ENCODE data around the gene KBTBD13.
"Not testable (repeated sequence)": the region's sequence is repeated elsewhere in the genome, so short reads cannot be mapped to it uniquely, and the experiment has no call there.

KBTBD13 gene

DNA sequence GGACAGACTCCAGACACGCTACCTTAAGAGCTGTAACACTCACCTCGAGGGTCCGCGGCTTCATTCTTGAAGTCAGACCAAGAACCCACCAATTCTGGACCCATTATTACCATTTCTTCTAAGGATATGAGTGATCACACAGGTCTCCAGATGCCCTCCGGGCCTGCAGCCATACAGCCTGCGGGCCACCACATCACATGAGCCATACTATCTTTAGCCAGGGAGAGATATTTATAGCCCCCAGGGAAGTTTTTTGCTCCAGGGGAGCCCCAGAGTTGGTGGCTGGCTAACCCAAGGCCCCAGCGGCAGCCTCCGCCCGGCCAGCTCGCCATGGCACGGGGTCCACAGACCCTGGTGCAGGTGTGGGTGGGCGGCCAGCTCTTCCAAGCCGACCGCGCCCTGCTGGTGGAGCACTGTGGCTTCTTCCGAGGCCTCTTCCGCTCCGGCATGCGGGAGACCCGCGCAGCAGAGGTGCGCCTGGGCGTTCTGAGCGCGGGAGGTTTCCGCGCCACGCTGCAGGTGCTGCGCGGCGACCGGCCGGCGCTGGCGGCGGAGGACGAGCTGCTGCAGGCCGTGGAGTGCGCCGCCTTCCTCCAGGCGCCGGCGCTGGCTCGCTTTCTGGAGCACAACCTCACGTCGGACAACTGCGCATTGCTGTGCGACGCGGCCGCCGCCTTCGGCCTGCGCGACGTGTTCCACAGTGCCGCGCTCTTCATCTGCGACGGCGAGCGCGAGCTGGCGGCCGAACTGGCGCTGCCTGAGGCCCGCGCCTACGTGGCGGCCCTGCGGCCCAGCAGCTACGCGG, at the start of gene KBTBD13:
TSS of gene KBTBD13 (plus strand) at position 261 of the 805 bp plus-strand sequence. CDS start at position 331, 70 bp downstream.
- in situ Hi-C loops (cut with HindIII; ENCODE audit: low pct_ligation_motif_present, low pct_unique_long_range_greater_than_20kb, low sequenced_read_pairs): no loop called here
- no peak for DNase-seq

DNA sequence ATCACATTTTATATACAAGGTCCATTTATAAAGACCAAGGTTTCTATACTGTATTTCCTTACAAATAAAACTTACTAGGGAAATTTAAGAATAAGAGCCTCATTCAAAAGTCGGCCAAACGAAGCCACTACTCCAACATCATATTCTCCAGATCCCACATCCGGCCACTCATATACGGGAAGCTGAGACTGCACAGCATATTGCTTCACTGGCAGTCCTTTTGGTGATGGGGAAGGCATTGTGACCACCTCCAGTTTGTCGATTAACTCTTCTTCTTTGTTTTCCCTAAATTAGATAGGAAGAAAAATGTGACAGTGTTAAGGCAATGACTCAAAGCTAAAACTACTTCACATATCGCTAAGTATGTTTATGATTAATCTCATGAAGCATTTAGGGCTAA, 49.8 kb upstream of the KBTBD13 start:
- peak; percentile 35 for DNase-seq
- in situ Hi-C loops (cut with HindIII; ENCODE audit: low pct_ligation_motif_present, low pct_unique_long_range_greater_than_20kb, low sequenced_read_pairs): no loop called here

DNA sequence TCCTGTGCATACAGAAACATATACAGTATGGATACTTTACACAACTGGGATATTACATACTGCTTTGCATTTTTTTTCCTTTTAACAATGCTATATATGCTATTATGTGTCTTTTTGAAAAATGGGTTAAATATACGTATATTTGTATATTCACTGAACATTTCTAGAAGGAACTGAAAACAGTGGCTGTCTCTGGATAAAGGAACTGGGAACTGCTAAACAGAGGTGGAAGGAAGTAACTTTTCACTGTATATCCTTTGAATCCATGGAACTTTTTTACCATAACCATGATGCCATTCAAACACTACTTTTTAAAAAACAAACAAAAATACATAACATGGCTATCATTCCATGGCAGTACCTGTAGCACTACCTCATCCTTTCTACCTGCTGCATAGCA, 49.0 kb upstream of the KBTBD13 start:
- in situ Hi-C loops (cut with HindIII; ENCODE audit: low pct_ligation_motif_present, low pct_unique_long_range_greater_than_20kb, low sequenced_read_pairs): no loop called here
- no peak for DNase-seq

DNA sequence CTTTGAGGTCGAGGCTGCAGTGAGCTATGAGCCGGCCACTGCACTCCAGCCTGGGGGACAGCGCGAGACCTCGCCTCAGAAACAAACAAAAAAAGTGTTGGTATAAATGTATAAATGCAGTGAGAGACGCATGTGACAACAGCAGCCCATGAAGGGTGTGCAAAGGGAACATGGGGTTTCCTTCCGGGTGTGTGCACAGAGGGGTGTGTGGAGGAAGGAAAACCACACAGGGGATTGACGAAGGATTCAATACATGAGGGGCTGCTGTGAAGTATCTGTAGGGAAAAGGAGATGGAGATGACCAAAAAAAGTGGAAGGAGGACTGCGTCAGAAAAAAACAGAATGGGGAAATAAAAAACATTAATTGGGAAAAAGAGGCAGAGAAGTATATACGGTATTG, 48.2 kb upstream of the KBTBD13 start:
- no peak for DNase-seq
- in situ Hi-C loops (cut with HindIII; ENCODE audit: low pct_ligation_motif_present, low pct_unique_long_range_greater_than_20kb, low sequenced_read_pairs): no loop called here

DNA sequence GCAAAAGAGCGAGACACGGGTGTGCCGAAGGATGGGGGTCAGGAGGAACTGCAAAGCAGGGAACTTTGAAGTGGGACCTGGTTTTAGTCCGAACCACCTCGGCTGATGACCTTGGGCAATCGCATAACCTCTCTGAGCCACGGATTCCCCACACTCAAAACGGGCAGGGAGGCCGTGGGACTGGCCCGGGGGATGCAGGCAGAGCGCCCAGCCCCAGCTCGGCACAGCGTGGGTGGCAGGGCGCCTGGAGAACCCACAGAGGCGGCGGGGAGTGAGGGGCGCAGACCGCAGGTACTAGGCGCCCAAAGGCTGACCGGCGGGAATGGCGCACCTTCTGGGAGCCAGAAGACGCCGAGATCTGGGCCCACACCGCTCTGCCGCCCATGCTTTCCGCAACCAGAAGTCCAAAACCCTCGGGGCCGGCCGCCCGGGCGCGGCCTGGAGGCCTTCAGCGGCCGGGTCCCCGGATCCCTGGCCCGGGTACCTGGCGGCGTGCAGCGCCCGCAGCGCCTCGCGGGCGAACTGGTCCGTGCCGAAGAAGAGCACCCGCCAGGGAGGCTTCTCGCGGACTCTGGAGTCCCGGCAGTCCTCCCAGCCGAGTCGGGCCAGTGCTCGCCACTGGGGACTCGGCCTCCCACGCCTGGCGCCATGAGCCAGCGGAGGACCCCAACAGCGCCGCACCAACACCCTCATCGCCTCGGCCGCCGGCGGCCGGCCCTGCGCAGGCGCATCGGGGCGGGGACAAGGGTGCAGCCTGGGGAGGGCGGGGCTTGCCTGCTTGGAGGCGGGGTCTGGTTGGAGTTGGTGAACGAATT, 47.4 kb upstream of the KBTBD13 start, which contains the start of gene MTFMT:
TSS of gene MTFMT (minus strand) at position 719 of the 815 bp plus-strand sequence. CDS start at position 693, 26 bp downstream.
- peak; percentile 77 for DNase-seq
- in situ Hi-C loops (cut with HindIII; ENCODE audit: low pct_ligation_motif_present, low pct_unique_long_range_greater_than_20kb, low sequenced_read_pairs): no loop called here

DNA sequence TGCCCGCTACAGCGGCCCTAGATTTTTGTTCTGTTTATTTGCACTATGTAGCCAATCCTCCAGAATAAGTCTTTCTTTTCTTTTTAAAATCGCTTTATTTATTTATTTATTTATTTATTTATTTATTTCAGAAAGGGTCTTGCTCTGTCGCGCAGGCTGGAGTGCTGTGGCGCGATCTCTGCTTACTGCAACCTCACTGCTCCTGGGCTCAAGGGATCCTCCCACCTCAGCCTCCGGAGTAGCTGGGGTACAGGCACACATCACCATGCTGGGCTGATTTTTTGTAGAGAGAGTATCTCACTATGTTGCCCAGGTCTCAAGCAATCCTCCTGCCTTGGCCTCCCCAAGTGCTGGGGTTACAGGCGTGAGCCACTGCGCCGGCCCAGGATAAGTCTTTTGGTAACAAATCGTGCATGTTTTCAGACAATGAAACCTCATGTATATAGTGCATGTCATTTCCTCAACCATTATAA, 46.8 kb upstream of the KBTBD13 start:
- DNase-seq: no peak
- in situ Hi-C loops (cut with HindIII; ENCODE audit: low pct_ligation_motif_present, low pct_unique_long_range_greater_than_20kb, low sequenced_read_pairs): no loop called here

DNA sequence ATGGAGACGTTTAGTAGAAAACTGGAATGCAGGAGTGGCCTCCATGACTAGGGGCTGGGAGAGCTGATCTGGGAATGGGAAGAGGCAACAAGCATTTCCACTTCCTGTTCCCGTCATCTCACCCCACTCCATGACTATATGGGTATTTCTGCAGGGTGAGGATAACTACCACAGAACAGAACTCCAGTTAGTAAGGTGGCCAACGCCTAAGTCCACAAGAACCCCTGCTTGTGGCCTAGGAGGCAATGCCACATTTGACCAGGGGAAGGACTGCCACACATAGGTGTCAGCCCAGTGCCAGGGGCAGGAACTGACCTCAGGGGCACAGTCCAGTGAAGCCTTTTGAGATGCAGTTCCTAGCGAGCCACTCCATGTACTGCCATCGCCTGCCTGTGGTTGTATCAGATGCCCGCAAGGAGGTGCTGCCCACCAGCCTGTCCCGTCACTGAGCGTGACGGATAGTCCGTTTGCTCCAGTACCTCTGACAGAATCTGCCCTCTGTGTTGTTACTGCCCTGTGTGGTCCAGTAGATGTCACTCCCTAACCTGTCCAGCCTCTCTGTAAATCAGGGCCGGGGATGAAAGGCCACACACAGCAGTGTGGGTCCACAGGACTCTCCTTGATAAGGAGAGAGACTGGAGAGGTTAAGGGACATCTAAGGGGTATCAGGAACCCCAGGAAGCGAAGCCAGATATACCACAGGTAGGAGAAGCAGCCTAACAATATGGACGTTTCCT, 43.6 kb upstream of the KBTBD13 start:
- in situ Hi-C loops (cut with HindIII; ENCODE audit: low pct_ligation_motif_present, low pct_unique_long_range_greater_than_20kb, low sequenced_read_pairs): no loop called here
- DNase-seq: peak; percentile 86

DNA sequence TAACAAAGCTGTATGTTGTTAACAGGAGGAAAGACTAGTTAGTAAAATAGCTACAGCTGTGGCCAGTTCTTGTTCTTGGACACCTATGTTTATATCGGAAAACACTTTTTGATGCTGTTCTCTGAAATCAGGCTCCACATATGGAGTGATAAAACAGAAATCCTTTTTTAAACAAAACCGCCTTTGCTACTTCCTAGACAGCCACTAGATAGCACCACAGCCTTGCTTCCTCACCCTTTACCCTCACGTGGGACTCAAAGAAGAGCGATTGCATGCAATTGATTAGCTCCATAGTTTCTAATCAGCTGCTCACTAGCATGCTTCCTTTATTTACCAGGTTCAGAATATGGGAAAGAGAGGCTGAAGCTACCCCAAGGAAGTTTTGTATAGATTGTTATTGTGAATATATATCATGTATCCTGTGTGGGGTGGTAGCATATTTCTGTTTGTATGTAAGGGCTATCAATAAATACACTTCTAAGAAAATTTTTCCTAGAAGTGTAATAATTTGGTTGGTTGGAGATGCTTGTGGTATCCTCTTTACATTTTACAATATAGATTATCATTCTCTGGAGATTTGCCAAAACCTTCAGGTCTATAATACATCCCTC, 42.8 kb upstream of the KBTBD13 start:
- DNase-seq: peak; percentile 58
- in situ Hi-C loops (cut with HindIII; ENCODE audit: low pct_ligation_motif_present, low pct_unique_long_range_greater_than_20kb, low sequenced_read_pairs): no loop called here

DNA sequence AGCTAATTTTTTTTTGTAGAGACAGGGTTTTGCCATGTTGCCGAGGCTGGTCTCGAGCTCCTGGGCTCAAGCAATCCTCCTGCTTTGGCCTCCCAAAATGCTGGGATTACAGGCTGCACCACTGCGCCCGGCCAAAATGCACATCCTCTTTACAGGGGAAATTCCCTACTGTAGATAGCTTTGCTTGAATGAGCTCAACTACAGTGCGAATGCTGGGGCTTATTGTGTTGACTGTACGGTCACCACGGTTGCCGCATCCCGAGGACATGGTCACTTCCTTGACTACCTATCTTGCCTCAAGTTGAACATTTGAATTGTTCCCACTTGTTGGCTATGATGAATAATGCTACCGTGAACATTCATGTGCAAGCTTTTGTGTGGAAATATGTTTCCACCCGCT, 41.8 kb upstream of the KBTBD13 start:
- in situ Hi-C loops (cut with HindIII; ENCODE audit: low pct_ligation_motif_present, low pct_unique_long_range_greater_than_20kb, low sequenced_read_pairs): no loop called here
- DNase-seq: no peak

DNA sequence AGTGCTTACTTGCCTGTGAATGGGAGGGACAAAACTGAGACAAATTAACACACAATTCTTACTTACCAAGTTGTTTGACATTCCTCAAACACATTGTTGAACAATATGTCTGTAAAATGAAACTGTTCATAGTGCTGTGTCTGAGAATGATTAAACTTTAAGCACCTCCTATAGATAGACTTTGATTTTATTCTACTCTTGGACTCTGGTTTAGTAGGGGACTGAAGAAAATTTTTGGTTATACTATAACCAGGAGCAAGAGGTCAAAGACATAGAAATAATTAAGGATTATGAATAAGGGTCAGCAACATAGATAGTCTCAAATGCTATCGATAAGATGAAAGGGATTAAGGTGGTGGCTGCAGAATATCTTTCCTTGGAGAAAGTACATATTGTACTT, 39.2 kb upstream of the KBTBD13 start:
- in situ Hi-C loops (cut with HindIII; ENCODE audit: low pct_ligation_motif_present, low pct_unique_long_range_greater_than_20kb, low sequenced_read_pairs): no loop called here
- DNase-seq: no peak

DNA sequence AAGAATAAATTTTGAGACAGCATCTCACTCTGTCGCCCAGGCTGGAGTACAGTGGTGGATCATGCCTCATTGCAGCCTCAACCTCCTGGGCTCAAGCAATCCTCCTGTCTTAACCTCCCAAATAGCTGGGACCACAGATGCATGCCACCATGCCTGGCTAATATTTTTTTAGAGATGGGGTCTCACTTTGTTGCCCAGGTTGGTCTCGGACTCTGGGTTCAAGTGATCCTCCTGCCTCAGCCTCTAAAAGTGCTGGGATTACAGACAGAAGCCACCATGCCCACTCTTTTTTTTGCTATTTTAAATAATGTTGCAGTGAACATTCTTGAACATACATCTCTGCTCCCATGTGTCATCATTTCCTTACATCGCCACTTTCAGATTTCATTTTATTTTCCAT, 38.1 kb upstream of the KBTBD13 start:
- DNase-seq: no peak
- in situ Hi-C loops (cut with HindIII; ENCODE audit: low pct_ligation_motif_present, low pct_unique_long_range_greater_than_20kb, low sequenced_read_pairs): no loop called here

DNA sequence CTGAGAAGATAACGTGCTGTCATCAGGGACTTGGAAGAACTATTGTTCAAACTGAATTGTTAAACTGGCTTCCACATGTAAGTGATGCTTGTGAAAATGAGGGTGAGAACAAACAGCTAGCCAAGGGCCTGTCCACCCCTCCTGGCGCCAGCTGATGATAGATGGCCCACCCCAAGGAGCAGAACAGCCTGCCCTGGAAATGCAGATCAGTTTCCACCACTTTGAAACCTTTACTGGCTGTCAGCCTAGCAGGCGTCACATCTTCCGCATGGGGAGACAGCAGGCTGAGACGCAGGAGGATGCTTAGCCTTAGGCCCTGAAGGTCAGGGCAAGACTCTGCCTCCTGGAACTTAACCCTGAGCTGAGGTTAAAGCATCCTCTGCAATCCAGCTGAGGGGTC, 37.7 kb upstream of the KBTBD13 start:
- no peak for DNase-seq
- in situ Hi-C loops (cut with HindIII; ENCODE audit: low pct_ligation_motif_present, low pct_unique_long_range_greater_than_20kb, low sequenced_read_pairs): no loop called here

DNA sequence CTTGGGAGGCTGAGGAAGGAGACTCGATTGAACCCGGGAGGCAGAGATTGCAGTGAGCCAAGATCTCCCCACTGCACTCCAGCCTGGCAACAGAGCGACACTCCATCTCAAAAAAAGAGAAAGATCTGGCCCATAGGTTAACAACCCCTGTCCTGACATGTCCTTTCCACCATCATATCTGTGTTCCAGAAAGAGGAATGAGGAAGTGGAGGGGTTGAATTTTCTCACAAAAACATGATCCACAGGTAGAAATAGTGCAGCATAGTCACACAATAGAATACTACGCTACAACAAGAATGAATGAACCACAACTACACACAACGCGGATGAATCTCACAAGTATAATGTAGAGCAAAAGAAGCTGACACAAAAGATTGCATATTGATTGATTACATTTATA, 36.1 kb upstream of the KBTBD13 start:
- in situ Hi-C loops (cut with HindIII; ENCODE audit: low pct_ligation_motif_present, low pct_unique_long_range_greater_than_20kb, low sequenced_read_pairs): no loop called here
- DNase-seq: no peak

DNA sequence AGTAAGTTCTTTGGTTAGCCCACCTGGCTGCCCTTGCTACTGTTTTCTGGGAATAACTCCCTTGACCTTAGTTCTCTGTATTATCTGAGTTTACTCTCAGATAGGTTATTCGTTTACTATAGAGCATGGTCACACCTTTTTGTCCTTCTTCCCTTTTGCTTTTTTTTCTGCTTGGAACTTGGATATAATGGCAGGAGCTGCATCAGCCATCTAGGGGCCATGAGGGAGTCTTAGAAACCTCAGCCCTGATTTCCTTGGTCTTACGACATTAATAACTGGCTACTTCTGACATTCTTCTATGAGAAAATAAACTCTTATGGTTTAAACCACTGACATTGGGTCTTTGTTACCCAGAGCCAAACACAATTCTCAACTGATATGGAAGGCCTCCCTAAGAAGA, 34.8 kb upstream of the KBTBD13 start:
- no peak for DNase-seq
- in situ Hi-C loops (cut with HindIII; ENCODE audit: low pct_ligation_motif_present, low pct_unique_long_range_greater_than_20kb, low sequenced_read_pairs): no loop called here

DNA sequence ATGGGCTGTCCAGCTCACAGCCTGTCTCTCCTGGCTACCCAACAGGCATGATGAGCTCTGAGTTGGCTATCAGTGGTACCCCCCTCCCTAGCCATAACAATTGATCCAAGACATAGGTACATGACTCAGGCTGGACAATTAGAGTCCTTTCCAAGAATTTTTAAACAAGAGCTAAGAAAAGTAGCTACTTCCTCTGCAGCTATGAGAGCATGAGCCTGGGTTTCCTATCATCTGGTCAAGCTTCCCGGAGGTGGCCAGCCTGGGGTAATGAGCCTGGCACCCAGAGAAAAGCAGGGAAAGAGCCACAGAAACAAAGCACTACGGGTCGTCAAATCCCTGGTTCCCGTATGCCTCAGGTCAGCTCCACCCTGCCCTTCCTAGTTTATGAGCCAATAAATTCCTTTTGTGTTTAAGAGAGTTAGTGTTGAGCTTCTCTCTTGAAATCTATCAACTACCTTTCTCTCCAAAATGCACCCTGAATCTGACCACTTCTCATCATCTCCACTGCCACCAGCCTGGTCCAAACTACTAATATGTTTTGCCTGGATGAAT, 33.7 kb upstream of the KBTBD13 start:
- in situ Hi-C loops (cut with HindIII; ENCODE audit: low pct_ligation_motif_present, low pct_unique_long_range_greater_than_20kb, low sequenced_read_pairs): no loop called here
- DNase-seq: no peak

DNA sequence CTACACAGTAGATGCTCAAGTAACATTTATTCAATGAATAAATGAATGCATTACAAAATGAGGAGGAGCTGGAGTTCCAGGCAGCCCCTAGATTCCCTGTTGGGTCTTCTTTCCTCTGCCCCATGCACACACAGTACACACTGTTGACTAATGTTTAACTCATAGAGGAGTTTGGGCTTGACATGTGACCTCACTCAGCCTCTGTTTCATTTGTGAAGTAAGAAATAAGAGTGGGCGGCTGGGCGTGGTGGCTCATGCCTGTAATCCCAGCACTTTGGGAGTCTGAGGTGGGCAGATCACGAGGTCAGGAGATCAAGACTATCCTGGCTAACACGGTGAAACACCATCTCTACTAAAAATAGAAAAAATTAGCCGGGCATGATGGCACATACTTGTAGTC, 32.3 kb upstream of the KBTBD13 start:
- in situ Hi-C loops (cut with HindIII; ENCODE audit: low pct_ligation_motif_present, low pct_unique_long_range_greater_than_20kb, low sequenced_read_pairs): not testable (repeated sequence)
- peak; percentile 52 for DNase-seq

DNA sequence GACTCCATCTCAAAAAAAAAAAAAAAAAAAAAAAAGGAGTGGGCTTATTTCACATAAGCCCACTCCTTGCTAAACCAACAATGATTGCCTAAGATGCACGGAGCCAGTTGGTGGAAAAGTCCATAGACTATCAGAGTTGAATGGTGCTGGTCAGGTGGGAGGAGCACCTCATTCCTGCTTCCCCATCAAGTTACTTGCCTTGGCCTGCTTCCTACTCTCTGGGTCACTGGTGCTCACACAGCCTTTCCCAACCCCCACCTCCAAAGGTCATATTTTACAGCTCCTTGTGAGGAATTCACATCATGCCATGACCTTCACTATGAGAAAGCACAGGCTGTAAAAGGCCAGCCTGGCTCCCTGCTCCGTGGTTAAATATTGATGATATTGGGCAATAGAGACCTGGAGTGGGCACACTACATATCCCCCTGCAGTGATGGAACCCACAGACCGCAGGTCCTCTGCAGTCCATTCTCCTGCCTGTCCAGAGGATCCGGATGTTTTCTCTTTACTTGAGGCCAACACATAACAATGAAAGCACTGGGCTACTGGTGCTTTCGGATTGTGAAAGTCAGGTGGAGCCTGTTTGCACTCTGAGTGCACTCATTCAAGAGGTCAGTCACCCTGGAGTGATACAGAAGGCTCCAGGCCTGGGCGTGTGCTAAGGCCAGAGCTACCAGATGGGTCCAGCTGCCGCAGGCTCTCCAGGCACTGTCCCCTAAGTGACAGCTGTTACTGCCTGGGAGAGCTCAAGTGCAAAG, 31.6 kb upstream of the KBTBD13 start, which contains the start of gene SLC51B:
TSS of gene SLC51B (plus strand) at position 664 of the 758 bp plus-strand sequence. CDS start 4,618 bp downstream, outside the sequence.
- in situ Hi-C loops (cut with HindIII; ENCODE audit: low pct_ligation_motif_present, low pct_unique_long_range_greater_than_20kb, low sequenced_read_pairs): no loop called here
- no peak for DNase-seq
